Neural progenitor cell (in vitro differentiated cells): ENCODE data around the gene E2F3.

Source experiments
- EZH2 ChIP-seq: fragments of 200-600 bp; sonication (generic); IDR thresholded peaks from 2 replicates; pipeline ENCODE4 v1.6.1; 2017; ENCODE audit warnings: antibody characterized with exemption, mild to moderate bottlenecking, moderate library complexity
- EZH2phosphoT487 ChIP-seq: fragments of 200-600 bp; sonication (generic); IDR thresholded peaks from 2 replicates; pipeline ENCODE4 v1.6.1; 2017; ENCODE audit warnings: antibody characterized with exemption
- TF ChIP-seq, protein P1 (sequence below): fragments of 200-600 bp; sonication (generic); IDR thresholded peaks from 2 replicates; pipeline ENCODE4 v1.5.1; 2017; ENCODE audit warnings: antibody characterized with exemption, mild to moderate bottlenecking

DNA sequence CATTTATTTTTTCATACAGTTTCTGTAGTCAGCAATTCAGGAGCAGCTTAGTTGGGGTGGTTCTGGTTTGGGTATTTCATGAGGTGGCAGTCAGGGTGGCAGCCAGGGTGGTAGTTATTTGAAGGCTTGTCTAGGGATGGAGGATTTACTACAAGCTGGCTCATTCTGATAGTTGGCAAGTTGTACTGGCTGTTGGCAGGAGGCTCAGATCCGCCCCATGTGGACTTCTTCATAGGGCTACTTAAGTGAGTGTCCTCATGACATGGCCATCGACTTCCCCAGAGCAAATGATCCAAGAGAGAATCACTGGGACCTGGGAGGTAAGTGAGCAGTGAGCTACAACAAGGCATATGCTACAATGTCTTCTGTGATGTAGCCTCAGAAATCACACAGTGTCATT lies 110.2 kb downstream of the E2F3 start:
- TF ChIP-seq, protein P1, sequence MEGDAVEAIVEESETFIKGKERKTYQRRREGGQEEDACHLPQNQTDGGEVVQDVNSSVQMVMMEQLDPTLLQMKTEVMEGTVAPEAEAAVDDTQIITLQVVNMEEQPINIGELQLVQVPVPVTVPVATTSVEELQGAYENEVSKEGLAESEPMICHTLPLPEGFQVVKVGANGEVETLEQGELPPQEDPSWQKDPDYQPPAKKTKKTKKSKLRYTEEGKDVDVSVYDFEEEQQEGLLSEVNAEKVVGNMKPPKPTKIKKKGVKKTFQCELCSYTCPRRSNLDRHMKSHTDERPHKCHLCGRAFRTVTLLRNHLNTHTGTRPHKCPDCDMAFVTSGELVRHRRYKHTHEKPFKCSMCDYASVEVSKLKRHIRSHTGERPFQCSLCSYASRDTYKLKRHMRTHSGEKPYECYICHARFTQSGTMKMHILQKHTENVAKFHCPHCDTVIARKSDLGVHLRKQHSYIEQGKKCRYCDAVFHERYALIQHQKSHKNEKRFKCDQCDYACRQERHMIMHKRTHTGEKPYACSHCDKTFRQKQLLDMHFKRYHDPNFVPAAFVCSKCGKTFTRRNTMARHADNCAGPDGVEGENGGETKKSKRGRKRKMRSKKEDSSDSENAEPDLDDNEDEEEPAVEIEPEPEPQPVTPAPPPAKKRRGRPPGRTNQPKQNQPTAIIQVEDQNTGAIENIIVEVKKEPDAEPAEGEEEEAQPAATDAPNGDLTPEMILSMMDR = no peak
- TF ChIP-seq EZH2 = no peak
- no peak for TF ChIP-seq EZH2phosphoT487
